H1 (cell line): ENCODE results near the gene MORF4L1. TPM values are rescaled to one million over a fixed set of nuclear protein-coding genes. Genes with fewer than 3 reads are reported as not detected.

ENCODE experiments used
- KDM1A ChIP-seq: fragments of 200-600, 300-600 bp; sonication (generic); IDR thresholded peaks from 2 replicates; pipeline ENCODE4 v1.7.1; 2016; ENCODE audit warnings: mild to moderate bottlenecking, low read length, borderline replicate concordance
- polyA plus RNA-seq, 7 experiments: library from polyadenylated mRNA; depleted of rRNA in 3 of 7; stranded (reverse) in 5 of 7; unstranded in 2 of 7; fragments of >200 nt in 5 of 7; fragments of 200-250 nt in 2 of 7; gene quantifications; 1 replicate in 5 of 7; 2 replicates in 1 of 7; 4 replicates in 1 of 7; pipeline versions ENCODE4 v1.2.1 to v1.2.3, GENCODE V29; 2011 to 2013; ENCODE audit warnings: missing spikeins in 2 of 7, mixed read lengths in 2 of 7
- total RNA-seq: library from RNA; stranded (reverse); fragmentation: NEBNext Ultra II Directional; extraction: Animal tissue kit (Norgen Biotek cat#: 25700); gene quantifications from 2 replicates; pipeline ENCODE4 v1.2.1, GENCODE V29; 2021

The MORF4L1 gene
- total and polyA plus RNA-seq, 2 of the 8 experiments (the other 6 are each of a cell fraction or from before 2014, with no cell fraction given), result 260 to 533 TPM

DNA sequence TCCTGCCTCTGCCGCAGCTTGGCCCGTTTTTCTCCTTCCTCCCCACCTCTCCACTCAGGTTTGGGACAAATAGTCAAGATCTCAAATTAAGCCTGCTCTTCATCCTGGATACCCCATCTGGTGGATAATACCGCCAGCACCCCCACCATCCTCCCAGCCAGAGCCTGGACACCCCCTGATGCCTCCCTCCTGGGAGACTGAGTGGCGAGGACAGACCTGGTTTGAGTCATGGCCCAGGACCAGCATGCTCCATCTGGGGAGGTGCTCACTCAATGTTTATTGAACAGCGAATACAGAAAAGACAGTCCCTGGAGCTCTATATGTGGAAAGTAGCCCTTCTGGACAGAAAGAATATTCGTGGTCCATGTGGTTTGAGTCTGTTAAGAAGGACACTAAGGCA is 48.8 kb downstream of the MORF4L1 start (continued):
- no peak for TF ChIP-seq KDM1A
